Measurements from ENCODE around the gene SARNP. TPM values are rescaled to one million over a fixed set of nuclear protein-coding genes. Genes with fewer than 3 reads are reported as not detected.

SARNP gene
- total and polyA plus RNA-seq, 10 of the 15 experiments (the other 5 are each of a cell fraction or from before 2014, with no cell fraction given): 77.6 to 445 (median 188) TPM

- TF ChIP-seq PBX3 (IDR thresholded peaks at IDR 0.05; ENCODE audit: insufficient replicate concordance, low read depth, low read length) (peak; percentile 59), RUNX3 (IDR thresholded peaks at IDR 0.05; ENCODE audit: low read length) (peak; percentile 72), BCL3 (IDR thresholded peaks at IDR 0.05; ENCODE audit: borderline replicate concordance, insufficient read depth, low read depth, low read length, poor library complexity, severe bottlenecking) (peak; percentile 75), CEBPZ (IDR thresholded peaks at IDR 0.05; ENCODE audit: low read depth, low read length) (no peak), JUNB (IDR thresholded peaks at IDR 0.05) (no peak; the same call in 1 of the 2 replicates), ASH2L (IDR thresholded peaks at IDR 0.05; ENCODE audit: borderline replicate concordance, low read depth) (peak; percentile 35; the same call in 1 of the 2 replicates), USF2 (IDR thresholded peaks at IDR 0.05; ENCODE audit: borderline replicate concordance, low read depth, low read length) (peak; percentile 99), SMARCA5 (IDR thresholded peaks at IDR 0.05) (0 out of 2 replicates have a peak, but pooled peaks have one; percentile 32), ESRRA (IDR thresholded peaks at IDR 0.05; ENCODE audit: low read length) (no peak), TCF7 (IDR thresholded peaks at IDR 0.05; ENCODE audit: borderline replicate concordance) (no peak), ETV6 (conservative IDR thresholded peaks at IDR 0.05 in 1 of 2, IDR thresholded peaks at IDR 0.05 in 1 of 2; ENCODE audit: borderline replicate concordance in 1 of 2, low read depth in 1 of 2) (peak in 1 of 2 experiments; percentile 48; a peak in 1 of 4 replicates), BACH1 (IDR thresholded peaks at IDR 0.05; ENCODE audit: borderline replicate concordance) (peak; percentile 56; the same call in 1 of the 2 replicates), BMI1 (IDR thresholded peaks at IDR 0.05; ENCODE audit: borderline replicate concordance) (no peak), SPI1 (IDR thresholded peaks at IDR 0.05; ENCODE audit: borderline replicate concordance, insufficient read depth, low read depth, low read length) (no peak), ZBTB4 (CRISPR knock-in tag; IDR thresholded peaks at IDR 0.05) (peak; percentile 85), RB1 (IDR thresholded peaks at IDR 0.05; ENCODE audit: borderline replicate concordance) (peak; percentile 58; the same call in 1 of the 2 replicates)
Measured at GRCh38 chr12:55715833-55716581, 101.5 kb downstream of the SARNP start, which contains the start of gene BLOC1S1 (continued).

Data from GM12878 (cell line).